ENCODE results near the gene PRSS22.

- no peak for TF ChIP-seq CTCF (IDR thresholded peaks at IDR 0.05; ENCODE audit: borderline replicate concordance, extremely low read depth, low read length, poor library complexity, severe bottlenecking)
- no peak for TF ChIP-seq EZH2 (IDR thresholded peaks at IDR 0.05; ENCODE audit: borderline replicate concordance, low read depth, low read length, severe bottlenecking)
These were observed 48.0 kb upstream of the PRSS22 start for GRCh38 chr16:2905988-2906387.

Measured in DND-41 (cell line).